ENCODE results near the gene GABBR2.

The GABBR2 gene

GRCh38 chr9:98383758-98384157 lies 325.0 kb downstream of the GABBR2 start:
- TF ChIP-seq CTCF (IDR thresholded peaks at IDR 0.05; ENCODE audit: low read depth, low read length, missing control alignments), result no peak
- DNase-seq (ENCODE audit: low read depth), result no peak
- in situ Hi-C loops (cut with HindIII; ENCODE audit: low sequenced_read_pairs), result no loop called here
- H3K4me3 ChIP-seq (ENCODE audit: low read depth, low read length), result no peak overlapping the region

GRCh38 chr9:98381311-98382103 lies 327.2 kb downstream of the GABBR2 start:
- TF ChIP-seq CTCF (IDR thresholded peaks at IDR 0.05; ENCODE audit: low read depth, low read length, missing control alignments), result no peak
- in situ Hi-C loops (cut with HindIII; ENCODE audit: low sequenced_read_pairs), result no loop called here
- DNase-seq (ENCODE audit: low read depth), result no peak
- H3K4me3 ChIP-seq (ENCODE audit: low read depth, low read length), result no peak overlapping the region

GRCh38 chr9:98380065-98380681 lies 328.6 kb downstream of the GABBR2 start:
- no peak overlapping the region for H3K4me3 ChIP-seq (ENCODE audit: low read depth, low read length)
- TF ChIP-seq CTCF (IDR thresholded peaks at IDR 0.05; ENCODE audit: low read depth, low read length, missing control alignments), result no peak
- in situ Hi-C loops (cut with HindIII; ENCODE audit: low sequenced_read_pairs), result no loop called here
- no peak for DNase-seq (ENCODE audit: low read depth)

GRCh38 chr9:98379572-98379971 lies 329.2 kb downstream of the GABBR2 start:
- H3K4me3 ChIP-seq (ENCODE audit: low read depth, low read length), result no peak overlapping the region
- no peak for DNase-seq (ENCODE audit: low read depth)
- no peak for TF ChIP-seq CTCF (IDR thresholded peaks at IDR 0.05; ENCODE audit: low read depth, low read length, missing control alignments)
- in situ Hi-C loops (cut with HindIII; ENCODE audit: low sequenced_read_pairs), result no loop called here

GRCh38 chr9:98378794-98379193 lies 329.9 kb downstream of the GABBR2 start:
- no peak for DNase-seq (ENCODE audit: low read depth)
- in situ Hi-C loops (cut with HindIII; ENCODE audit: low sequenced_read_pairs), result no loop called here
- H3K4me3 ChIP-seq (ENCODE audit: low read depth, low read length), result no peak overlapping the region
- no peak for TF ChIP-seq CTCF (IDR thresholded peaks at IDR 0.05; ENCODE audit: low read depth, low read length, missing control alignments)

- TF ChIP-seq CTCF (IDR thresholded peaks at IDR 0.05; ENCODE audit: low read depth, low read length, missing control alignments), result no peak
- no peak for DNase-seq (ENCODE audit: low read depth)
- no peak overlapping the region for H3K4me3 ChIP-seq (ENCODE audit: low read depth, low read length)
- in situ Hi-C loops (cut with HindIII; ENCODE audit: low sequenced_read_pairs), result no loop called here
Observed at GRCh38 chr9:98378206-98378780, 330.4 kb downstream of the GABBR2 start.
